GM12864 (cell line): ENCODE results near the gene HIP1R.

Experiments used
- DNase-seq: peaks from one replicate; pipeline ENCODE4 v3.0.0-alpha.2; 2011; ENCODE audit warnings: low read depth
- H3K4me3 ChIP-seq: 2 replicates; pipeline ENCODE4 v1.5.1; 2011; ENCODE audit warnings: mild to moderate bottlenecking, low read depth, low read length, control low read depth
- TF ChIP-seq, protein P1 (sequence below): IDR thresholded peaks from 2 replicates; pipeline ENCODE4 v1.5.1; 2011; ENCODE audit warnings: low read depth, mild to moderate bottlenecking, moderate library complexity, low read length, control low read depth, inconsistent platforms; ENCODE audit errors: missing control alignments

HIP1R gene

DNA sequence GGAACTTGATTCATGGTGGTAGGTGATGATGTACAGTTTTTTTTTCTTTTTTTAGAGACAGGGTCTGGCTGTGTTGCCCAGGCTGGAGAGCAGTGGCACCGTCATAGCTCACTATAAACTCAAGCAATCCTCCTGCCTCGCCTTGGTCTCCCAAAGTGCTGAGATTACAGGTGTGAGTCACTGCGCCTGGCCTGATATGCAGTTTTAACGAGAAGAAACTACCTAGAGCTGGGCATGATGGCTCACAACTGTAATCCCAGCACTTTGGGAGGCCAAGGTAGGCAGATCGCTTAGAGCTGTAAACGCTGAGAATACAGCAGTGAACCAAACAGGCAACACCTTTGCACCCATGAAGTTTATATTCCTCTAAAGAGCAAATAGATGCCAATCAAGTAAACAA lies 73.7 kb downstream of the HIP1R start:
- no peak for DNase-seq
- TF ChIP-seq, protein P1, sequence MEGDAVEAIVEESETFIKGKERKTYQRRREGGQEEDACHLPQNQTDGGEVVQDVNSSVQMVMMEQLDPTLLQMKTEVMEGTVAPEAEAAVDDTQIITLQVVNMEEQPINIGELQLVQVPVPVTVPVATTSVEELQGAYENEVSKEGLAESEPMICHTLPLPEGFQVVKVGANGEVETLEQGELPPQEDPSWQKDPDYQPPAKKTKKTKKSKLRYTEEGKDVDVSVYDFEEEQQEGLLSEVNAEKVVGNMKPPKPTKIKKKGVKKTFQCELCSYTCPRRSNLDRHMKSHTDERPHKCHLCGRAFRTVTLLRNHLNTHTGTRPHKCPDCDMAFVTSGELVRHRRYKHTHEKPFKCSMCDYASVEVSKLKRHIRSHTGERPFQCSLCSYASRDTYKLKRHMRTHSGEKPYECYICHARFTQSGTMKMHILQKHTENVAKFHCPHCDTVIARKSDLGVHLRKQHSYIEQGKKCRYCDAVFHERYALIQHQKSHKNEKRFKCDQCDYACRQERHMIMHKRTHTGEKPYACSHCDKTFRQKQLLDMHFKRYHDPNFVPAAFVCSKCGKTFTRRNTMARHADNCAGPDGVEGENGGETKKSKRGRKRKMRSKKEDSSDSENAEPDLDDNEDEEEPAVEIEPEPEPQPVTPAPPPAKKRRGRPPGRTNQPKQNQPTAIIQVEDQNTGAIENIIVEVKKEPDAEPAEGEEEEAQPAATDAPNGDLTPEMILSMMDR: no peak
- no peak overlapping the region for H3K4me3 ChIP-seq

DNA sequence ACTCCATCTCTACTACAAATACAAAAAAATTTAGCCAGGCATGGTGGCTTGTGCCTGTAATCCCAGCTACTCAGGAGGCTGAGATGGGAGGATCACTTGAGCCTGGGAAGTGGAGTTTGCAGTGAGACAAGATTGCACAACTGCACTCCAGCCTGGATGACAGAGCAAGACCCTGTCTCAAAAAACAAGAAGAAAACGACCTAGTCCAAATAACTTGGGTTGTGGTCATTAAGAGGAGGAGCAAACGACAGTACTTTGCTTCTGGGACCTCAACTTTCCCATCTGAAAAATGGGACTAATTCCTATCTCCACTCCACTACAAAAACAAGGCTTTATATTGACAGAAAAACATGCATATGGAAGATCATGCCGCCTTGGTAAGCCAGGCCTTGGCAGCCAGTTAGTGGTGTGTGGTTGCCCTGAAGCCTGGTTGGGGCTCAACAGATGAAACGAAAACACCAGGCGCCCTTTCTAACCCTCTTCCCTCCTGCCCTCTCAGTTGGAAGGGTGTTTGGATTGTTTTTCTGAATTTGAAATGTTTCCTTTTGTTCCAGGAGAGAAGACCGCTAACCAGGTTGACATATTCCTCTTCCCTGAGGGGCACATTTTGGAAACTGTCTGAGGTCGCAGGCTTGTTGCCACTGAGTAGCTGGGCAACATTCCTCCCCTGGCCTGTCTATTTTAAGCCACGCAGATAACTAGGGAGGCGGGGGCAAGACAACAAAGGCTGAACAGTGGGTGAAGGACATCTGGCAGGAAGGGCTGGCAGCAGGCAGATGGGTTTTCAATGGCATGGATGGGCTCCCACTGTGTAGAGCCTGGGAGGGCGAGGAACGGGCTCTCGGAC lies 74.4 kb downstream of the HIP1R start:
- no peak for DNase-seq
- TF ChIP-seq, protein P1: no peak
- H3K4me3 ChIP-seq: no peak overlapping the region
